GM23338 (cell line): ENCODE measurements around the gene RHBDF2. TPM values are rescaled to one million over a fixed set of nuclear protein-coding genes. Genes with fewer than 3 reads are reported as not detected.

Source experiments
- ATAC-seq: fragments of 200-7000 bp; cut with Tn5 transposase; 3 replicates; pipeline ENCODE4 v1.9.1; 2020
- DNase-seq: peaks from one replicate; pipeline ENCODE4 v3.0.0-alpha.2; 2015; ENCODE audit warnings: low spot score
- H2AFZ ChIP-seq: fragments of 200-600 bp; sonication (generic); 2 replicates; pipeline ENCODE4 v1.8.0; 2016; ENCODE audit warnings: antibody characterized with exemption, mild to moderate bottlenecking, moderate library complexity
- H3F3A ChIP-seq: fragments of 200-600 bp; sonication (generic); replicated peaks from 2 replicates; pipeline ENCODE4 v1.8.0; 2017; ENCODE audit warnings: antibody characterized with exemption, mixed run types, low read depth
- H3K27ac ChIP-seq: fragments of 200-600 bp; sonication (generic); 2 replicates; pipeline ENCODE4 v1.6.1; 2016; ENCODE audit warnings: low read depth
- H3K27me3 ChIP-seq: fragments of 200-600 bp; sonication (generic); 2 replicates; pipeline ENCODE4 v1.8.0; 2016; ENCODE audit warnings: mild to moderate bottlenecking, mixed run types, moderate library complexity; ENCODE audit not compliant: insufficient read depth
- H3K36me3 ChIP-seq: fragments of 200-600 bp; sonication (generic); 2 replicates; pipeline ENCODE4 v1.8.0; 2016; ENCODE audit warnings: mild to moderate bottlenecking; ENCODE audit not compliant: insufficient read depth
- H3K4me1 ChIP-seq: fragments of 200-600 bp; sonication (generic); 2 replicates; pipeline ENCODE4 v1.8.0; 2016; ENCODE audit warnings: mild to moderate bottlenecking, moderate library complexity; ENCODE audit not compliant: insufficient read depth
- H3K4me2 ChIP-seq: fragments of 200-600 bp; sonication (generic); 2 replicates; pipeline ENCODE4 v1.7.1; 2017; ENCODE audit warnings: mixed run types
- H3K4me3 ChIP-seq: fragments of 200-600 bp; sonication (generic); 2 replicates; pipeline ENCODE4 v1.6.1; 2016; ENCODE audit warnings: mixed run types
- H3K79me2 ChIP-seq: fragments of 200-600 bp; sonication (generic); replicated peaks from 2 replicates; pipeline ENCODE4 v1.8.0; 2017; ENCODE audit warnings: mild to moderate bottlenecking; ENCODE audit not compliant: insufficient read depth
- H3K9me2 ChIP-seq: fragments of 200-600 bp; sonication (generic); 2 replicates; pipeline ENCODE4 v1.8.0; 2017; ENCODE audit not compliant: insufficient read depth
- H4K20me1 ChIP-seq: fragments of 200-600 bp; sonication (generic); replicated peaks from 2 replicates; pipeline ENCODE4 v1.8.0; 2017; ENCODE audit warnings: mild to moderate bottlenecking; ENCODE audit not compliant: insufficient read depth
- H3K27ac Mint-ChIP-seq: 2 replicates; pipeline ENCODE4 v1.8.0; 2020; ENCODE audit warnings: inconsistent platforms, mild to moderate bottlenecking, moderate library complexity, mixed read lengths
- H3K27me3 Mint-ChIP-seq: 3 replicates; pipeline ENCODE4 v1.8.0; 2022; ENCODE audit warnings: low read depth, mild to moderate bottlenecking, moderate library complexity, mixed read lengths, inconsistent platforms; ENCODE audit not compliant: insufficient read depth, poor library complexity
- H3K36me3 Mint-ChIP-seq: 3 replicates; pipeline ENCODE4 v1.8.0; 2021; ENCODE audit warnings: low read depth, mild to moderate bottlenecking, inconsistent platforms, moderate library complexity, mixed read lengths
- H3K4me1 Mint-ChIP-seq: 3 replicates; pipeline ENCODE4 v1.8.0; 2020; ENCODE audit warnings: mild to moderate bottlenecking, inconsistent platforms, mixed read lengths
- H3K4me3 Mint-ChIP-seq: 3 replicates; pipeline ENCODE4 v1.8.0; 2021; ENCODE audit warnings: moderate library complexity, mild to moderate bottlenecking, inconsistent platforms, mixed read lengths
- H3K9me3 Mint-ChIP-seq: 3 replicates; pipeline ENCODE4 v1.8.0; 2020; ENCODE audit warnings: moderate library complexity, mild to moderate bottlenecking, inconsistent platforms, mixed read lengths
- CREB1 ChIP-seq: fragments of 250-450 bp; sonication (Bioruptor Pico); IDR thresholded peaks from 2 replicates; pipeline ENCODE4 v1.5.0; 2020; ENCODE audit warnings: low read depth, mild to moderate bottlenecking, moderate library complexity
- EZH2phosphoT487 ChIP-seq: fragments of 200-600 bp; sonication (generic); IDR thresholded peaks from one replicate; pipeline ENCODE4 v1.8.1; 2018; ENCODE audit warnings: antibody characterized with exemption; ENCODE audit not compliant: unreplicated experiment
- NANOG ChIP-seq: IDR thresholded peaks from 2 replicates; pipeline ENCODE4 v1.6.1; 2016; ENCODE audit warnings: antibody characterized with exemption, borderline replicate concordance
- POLR2AphosphoS5 ChIP-seq: IDR thresholded peaks from 2 replicates; pipeline ENCODE4 v1.6.1; 2016; ENCODE audit warnings: antibody characterized with exemption, low read depth
- STAT1 ChIP-seq: IDR thresholded peaks from one replicate; pipeline ENCODE4 v1.6.1; 2016; ENCODE audit warnings: antibody characterized with exemption; ENCODE audit not compliant: unreplicated experiment
- ZNF114 ChIP-seq: fragments of 250-450 bp; sonication (Bioruptor Pico); IDR thresholded peaks from 2 replicates; pipeline ENCODE4 v1.5.0; 2020; ENCODE audit warnings: mild to moderate bottlenecking, moderate library complexity
- ZNF331 ChIP-seq: fragments of 250-450 bp; sonication (Bioruptor Pico); IDR thresholded peaks from 2 replicates; pipeline ENCODE4 v1.5.0; 2020; ENCODE audit warnings: low read depth, mild to moderate bottlenecking, moderate library complexity
- polyA plus RNA-seq: library from polyadenylated mRNA; unstranded; fragments of >200 nt; fragmentation: Nextera tagmentation; extraction: Ambion mirVana; gene quantifications from 2 replicates; pipeline ENCODE4 v1.2.1, GENCODE V29; 2016
- total RNA-seq: library from RNA; depleted of rRNA; stranded (reverse); fragments of >200 nt; shearing (Covaris generic); gene quantifications from 2 replicates; pipeline ENCODE4 v1.2.3, GENCODE V29; 2014
- TF ChIP-seq, protein P1 (sequence below), 2 experiments: fragments of 200-600 bp in 1 of 2; sonication (generic) in 1 of 2; conservative IDR thresholded peaks; 2 replicates each; pipeline versions ENCODE4 v1.5.1 to v1.6.1; 2016 to 2017; ENCODE audit warnings: antibody characterized with exemption in 2 of 2, low read depth in 2 of 2, mild to moderate bottlenecking in 2 of 2, moderate library complexity in 1 of 2
- TF ChIP-seq, protein P2 (sequence below): fragments of 250-450 bp; sonication (Bioruptor Pico); IDR thresholded peaks from 2 replicates; pipeline ENCODE4 v1.5.0; 2020; ENCODE audit warnings: mild to moderate bottlenecking, moderate library complexity
- TF ChIP-seq, protein P3 (sequence below): IDR thresholded peaks from one replicate; pipeline ENCODE4 v1.6.1; 2018; ENCODE audit warnings: antibody characterized with exemption; ENCODE audit not compliant: unreplicated experiment

RHBDF2 gene
- total and polyA plus RNA-seq, 2 experiments from 2014 or later, result 9.4 to 29.5 TPM

DNA sequence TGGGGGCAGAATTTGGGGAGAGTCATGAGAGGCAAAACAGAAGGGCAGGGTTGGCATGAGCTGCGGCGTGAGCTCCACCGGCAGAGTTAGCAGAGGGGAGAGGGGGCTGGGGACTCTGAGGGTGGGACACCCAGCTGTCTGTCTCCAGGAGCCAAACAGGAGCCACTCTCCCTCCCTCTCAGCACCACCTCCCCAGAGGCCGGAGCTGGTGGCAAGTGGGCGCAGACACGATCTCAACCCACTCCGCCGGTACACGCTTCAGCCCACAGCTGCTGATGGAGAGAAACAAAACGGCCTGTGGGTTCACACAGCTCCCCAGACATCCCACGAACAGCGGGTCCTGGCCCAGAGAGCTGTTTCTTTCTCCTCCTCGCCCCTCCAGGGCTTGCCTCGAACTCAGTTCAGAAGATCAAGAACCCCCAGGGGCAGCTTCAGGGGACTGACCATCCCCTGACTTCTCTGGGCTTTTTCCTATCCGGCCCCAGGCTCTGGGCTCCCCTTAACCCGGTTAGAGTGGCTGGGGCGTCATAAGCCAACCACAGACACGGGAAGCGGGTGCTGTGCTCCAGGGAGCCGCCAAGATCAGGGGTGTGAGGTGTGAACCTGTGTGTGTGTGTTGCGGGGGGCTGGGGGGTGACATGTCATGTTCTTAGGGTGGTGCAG lies 7.6 kb downstream of the RHBDF2 start:
- no peaks in the 10 kb centered on the region for H3K9me3 Mint-ChIP-seq
- TF ChIP-seq, protein P1, sequence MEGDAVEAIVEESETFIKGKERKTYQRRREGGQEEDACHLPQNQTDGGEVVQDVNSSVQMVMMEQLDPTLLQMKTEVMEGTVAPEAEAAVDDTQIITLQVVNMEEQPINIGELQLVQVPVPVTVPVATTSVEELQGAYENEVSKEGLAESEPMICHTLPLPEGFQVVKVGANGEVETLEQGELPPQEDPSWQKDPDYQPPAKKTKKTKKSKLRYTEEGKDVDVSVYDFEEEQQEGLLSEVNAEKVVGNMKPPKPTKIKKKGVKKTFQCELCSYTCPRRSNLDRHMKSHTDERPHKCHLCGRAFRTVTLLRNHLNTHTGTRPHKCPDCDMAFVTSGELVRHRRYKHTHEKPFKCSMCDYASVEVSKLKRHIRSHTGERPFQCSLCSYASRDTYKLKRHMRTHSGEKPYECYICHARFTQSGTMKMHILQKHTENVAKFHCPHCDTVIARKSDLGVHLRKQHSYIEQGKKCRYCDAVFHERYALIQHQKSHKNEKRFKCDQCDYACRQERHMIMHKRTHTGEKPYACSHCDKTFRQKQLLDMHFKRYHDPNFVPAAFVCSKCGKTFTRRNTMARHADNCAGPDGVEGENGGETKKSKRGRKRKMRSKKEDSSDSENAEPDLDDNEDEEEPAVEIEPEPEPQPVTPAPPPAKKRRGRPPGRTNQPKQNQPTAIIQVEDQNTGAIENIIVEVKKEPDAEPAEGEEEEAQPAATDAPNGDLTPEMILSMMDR (conservative IDR thresholded peaks at IDR 0.05; ENCODE audit: low read depth in 2 of 2), result no peak
- TF ChIP-seq CREB1 (no peak), EZH2phosphoT487 (no peak), ZNF331 (CRISPR knock-in tag) (no peak), STAT1 (no peak), ZNF114 (no peak), POLR2AphosphoS5 (no peak), NANOG (no peak)
- TF ChIP-seq, protein P2, sequence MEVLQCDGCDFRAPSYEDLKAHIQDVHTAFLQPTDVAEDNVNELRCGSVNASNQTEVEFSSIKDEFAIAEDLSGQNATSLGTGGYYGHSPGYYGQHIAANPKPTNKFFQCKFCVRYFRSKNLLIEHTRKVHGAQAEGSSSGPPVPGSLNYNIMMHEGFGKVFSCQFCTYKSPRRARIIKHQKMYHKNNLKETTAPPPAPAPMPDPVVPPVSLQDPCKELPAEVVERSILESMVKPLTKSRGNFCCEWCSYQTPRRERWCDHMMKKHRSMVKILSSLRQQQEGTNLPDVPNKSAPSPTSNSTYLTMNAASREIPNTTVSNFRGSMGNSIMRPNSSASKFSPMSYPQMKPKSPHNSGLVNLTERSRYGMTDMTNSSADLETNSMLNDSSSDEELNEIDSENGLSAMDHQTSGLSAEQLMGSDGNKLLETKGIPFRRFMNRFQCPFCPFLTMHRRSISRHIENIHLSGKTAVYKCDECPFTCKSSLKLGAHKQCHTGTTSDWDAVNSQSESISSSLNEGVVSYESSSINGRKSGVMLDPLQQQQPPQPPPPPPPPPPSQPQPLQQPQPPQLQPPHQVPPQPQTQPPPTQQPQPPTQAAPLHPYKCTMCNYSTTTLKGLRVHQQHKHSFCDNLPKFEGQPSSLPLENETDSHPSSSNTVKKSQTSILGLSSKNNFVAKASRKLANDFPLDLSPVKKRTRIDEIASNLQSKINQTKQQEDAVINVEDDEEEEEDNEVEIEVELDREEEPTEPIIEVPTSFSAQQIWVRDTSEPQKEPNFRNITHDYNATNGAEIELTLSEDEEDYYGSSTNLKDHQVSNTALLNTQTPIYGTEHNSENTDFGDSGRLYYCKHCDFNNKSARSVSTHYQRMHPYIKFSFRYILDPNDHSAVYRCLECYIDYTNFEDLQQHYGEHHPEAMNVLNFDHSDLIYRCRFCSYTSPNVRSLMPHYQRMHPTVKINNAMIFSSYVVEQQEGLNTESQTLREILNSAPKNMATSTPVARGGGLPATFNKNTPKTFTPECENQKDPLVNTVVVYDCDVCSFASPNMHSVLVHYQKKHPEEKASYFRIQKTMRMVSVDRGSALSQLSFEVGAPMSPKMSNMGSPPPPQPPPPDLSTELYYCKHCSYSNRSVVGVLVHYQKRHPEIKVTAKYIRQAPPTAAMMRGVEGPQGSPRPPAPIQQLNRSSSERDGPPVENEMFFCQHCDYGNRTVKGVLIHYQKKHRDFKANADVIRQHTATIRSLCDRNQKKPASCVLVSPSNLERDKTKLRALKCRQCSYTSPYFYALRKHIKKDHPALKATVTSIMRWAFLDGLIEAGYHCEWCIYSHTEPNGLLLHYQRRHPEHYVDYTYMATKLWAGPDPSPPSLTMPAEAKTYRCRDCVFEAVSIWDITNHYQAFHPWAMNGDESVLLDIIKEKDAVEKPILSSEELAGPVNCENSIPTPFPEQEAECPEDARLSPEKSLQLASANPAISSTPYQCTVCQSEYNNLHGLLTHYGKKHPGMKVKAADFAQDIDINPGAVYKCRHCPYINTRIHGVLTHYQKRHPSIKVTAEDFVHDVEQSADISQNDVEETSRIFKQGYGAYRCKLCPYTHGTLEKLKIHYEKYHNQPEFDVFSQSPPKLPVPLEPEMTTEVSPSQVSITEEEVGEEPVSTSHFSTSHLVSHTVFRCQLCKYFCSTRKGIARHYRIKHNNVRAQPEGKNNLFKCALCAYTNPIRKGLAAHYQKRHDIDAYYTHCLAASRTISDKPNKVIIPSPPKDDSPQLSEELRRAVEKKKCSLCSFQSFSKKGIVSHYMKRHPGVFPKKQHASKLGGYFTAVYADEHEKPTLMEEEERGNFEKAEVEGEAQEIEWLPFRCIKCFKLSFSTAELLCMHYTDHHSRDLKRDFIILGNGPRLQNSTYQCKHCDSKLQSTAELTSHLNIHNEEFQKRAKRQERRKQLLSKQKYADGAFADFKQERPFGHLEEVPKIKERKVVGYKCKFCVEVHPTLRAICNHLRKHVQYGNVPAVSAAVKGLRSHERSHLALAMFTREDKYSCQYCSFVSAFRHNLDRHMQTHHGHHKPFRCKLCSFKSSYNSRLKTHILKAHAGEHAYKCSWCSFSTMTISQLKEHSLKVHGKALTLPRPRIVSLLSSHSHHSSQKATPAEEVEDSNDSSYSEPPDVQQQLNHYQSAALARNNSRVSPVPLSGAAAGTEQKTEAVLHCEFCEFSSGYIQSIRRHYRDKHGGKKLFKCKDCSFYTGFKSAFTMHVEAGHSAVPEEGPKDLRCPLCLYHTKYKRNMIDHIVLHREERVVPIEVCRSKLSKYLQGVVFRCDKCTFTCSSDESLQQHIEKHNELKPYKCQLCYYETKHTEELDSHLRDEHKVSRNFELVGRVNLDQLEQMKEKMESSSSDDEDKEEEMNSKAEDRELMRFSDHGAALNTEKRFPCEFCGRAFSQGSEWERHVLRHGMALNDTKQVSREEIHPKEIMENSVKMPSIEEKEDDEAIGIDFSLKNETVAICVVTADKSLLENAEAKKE (CRISPR knock-in tag), result no peak
- TF ChIP-seq, protein P3, sequence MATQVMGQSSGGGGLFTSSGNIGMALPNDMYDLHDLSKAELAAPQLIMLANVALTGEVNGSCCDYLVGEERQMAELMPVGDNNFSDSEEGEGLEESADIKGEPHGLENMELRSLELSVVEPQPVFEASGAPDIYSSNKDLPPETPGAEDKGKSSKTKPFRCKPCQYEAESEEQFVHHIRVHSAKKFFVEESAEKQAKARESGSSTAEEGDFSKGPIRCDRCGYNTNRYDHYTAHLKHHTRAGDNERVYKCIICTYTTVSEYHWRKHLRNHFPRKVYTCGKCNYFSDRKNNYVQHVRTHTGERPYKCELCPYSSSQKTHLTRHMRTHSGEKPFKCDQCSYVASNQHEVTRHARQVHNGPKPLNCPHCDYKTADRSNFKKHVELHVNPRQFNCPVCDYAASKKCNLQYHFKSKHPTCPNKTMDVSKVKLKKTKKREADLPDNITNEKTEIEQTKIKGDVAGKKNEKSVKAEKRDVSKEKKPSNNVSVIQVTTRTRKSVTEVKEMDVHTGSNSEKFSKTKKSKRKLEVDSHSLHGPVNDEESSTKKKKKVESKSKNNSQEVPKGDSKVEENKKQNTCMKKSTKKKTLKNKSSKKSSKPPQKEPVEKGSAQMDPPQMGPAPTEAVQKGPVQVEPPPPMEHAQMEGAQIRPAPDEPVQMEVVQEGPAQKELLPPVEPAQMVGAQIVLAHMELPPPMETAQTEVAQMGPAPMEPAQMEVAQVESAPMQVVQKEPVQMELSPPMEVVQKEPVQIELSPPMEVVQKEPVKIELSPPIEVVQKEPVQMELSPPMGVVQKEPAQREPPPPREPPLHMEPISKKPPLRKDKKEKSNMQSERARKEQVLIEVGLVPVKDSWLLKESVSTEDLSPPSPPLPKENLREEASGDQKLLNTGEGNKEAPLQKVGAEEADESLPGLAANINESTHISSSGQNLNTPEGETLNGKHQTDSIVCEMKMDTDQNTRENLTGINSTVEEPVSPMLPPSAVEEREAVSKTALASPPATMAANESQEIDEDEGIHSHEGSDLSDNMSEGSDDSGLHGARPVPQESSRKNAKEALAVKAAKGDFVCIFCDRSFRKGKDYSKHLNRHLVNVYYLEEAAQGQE, result no peak
- DNase-seq, result no peak
- Histone ChIP-seq H3K27me3 (no peaks in the 10 kb centered on the region), H3K27ac (no peak overlapping the region), H3K79me2 (no peaks in the 10 kb centered on the region), H4K20me1 (peaks cover 12% of the 10 kb centered on the region), H3K4me3 (no peak overlapping the region), H3F3A (no peaks in the 10 kb centered on the region), H3K4me1 (peaks cover 17% of the 10 kb centered on the region), H3K9me2 (no peaks in the 10 kb centered on the region), H3K36me3 (no peaks in the 10 kb centered on the region), H3K4me2 (no peak overlapping the region), H2AFZ (no peak overlapping the region)
- ATAC-seq, result no peak
- no peaks in the 10 kb centered on the region for H3K36me3 Mint-ChIP-seq
- no peak overlapping the region for H3K4me3 Mint-ChIP-seq
- H3K27me3 Mint-ChIP-seq, result peaks cover 18% of the 10 kb centered on the region
- no peak overlapping the region for H3K27ac Mint-ChIP-seq
- H3K4me1 Mint-ChIP-seq, result peaks cover 34% of the 10 kb centered on the region
